MM.1S (cell line): ENCODE results near the gene FGF18.

Experiments used
- EZH2 ChIP-seq: fragments of 300-600 bp; sonication (generic); optimal IDR thresholded peaks from 2 replicates; pipeline ENCODE3; 2017; ENCODE audit warnings: low read depth, mild to moderate bottlenecking, antibody characterized with exemption, low read length, mixed read lengths
- TF ChIP-seq, protein P1 (sequence below): fragments of 300-600 bp; sonication (generic); IDR thresholded peaks from 2 replicates; pipeline ENCODE4 v1.5.1; 2016; ENCODE audit warnings: antibody characterized with exemption, low read length, mixed read lengths

DNA sequence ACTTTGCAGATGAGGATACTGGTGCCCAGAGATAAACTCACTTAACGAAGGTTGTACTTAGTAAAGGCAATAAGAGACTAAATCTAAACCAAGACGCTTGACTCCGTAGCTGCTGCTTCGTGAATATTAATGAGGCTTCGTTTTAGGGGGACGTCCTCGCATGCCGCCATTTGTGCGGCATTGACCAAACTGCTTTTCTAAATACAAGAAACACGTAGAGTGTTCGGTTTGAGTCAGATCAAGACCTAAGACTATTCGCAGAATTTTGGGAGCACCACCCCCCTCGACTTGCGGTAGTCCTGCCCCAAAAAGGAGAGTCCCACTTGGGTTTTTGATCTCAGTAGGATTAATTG, 30.7 kb upstream of the FGF18 start:
- TF ChIP-seq, protein P1, sequence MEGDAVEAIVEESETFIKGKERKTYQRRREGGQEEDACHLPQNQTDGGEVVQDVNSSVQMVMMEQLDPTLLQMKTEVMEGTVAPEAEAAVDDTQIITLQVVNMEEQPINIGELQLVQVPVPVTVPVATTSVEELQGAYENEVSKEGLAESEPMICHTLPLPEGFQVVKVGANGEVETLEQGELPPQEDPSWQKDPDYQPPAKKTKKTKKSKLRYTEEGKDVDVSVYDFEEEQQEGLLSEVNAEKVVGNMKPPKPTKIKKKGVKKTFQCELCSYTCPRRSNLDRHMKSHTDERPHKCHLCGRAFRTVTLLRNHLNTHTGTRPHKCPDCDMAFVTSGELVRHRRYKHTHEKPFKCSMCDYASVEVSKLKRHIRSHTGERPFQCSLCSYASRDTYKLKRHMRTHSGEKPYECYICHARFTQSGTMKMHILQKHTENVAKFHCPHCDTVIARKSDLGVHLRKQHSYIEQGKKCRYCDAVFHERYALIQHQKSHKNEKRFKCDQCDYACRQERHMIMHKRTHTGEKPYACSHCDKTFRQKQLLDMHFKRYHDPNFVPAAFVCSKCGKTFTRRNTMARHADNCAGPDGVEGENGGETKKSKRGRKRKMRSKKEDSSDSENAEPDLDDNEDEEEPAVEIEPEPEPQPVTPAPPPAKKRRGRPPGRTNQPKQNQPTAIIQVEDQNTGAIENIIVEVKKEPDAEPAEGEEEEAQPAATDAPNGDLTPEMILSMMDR: no peak
- no peak for TF ChIP-seq EZH2
